H1 (cell line): ENCODE results near the gene LMAN1L. TPM values are rescaled to one million over a fixed set of nuclear protein-coding genes. Genes with fewer than 3 reads are reported as not detected.

Experiments
- CBX8 ChIP-seq: fragments of 300-800, 300-1000 bp; sonication (generic); IDR thresholded peaks from 2 replicates; pipeline ENCODE4 v1.7.1; 2016; ENCODE audit warnings: low read depth, low read length, borderline replicate concordance
- polyA plus RNA-seq, 7 experiments: library from polyadenylated mRNA; depleted of rRNA in 3 of 7; stranded (reverse) in 5 of 7; unstranded in 2 of 7; fragments of >200 nt in 5 of 7; fragments of 200-250 nt in 2 of 7; gene quantifications; 1 replicate in 5 of 7; 2 replicates in 1 of 7; 4 replicates in 1 of 7; pipeline versions ENCODE4 v1.2.1 to v1.2.3, GENCODE V29; 2011 to 2013; ENCODE audit warnings: missing spikeins in 2 of 7, mixed read lengths in 2 of 7
- total RNA-seq: library from RNA; stranded (reverse); fragmentation: NEBNext Ultra II Directional; extraction: Animal tissue kit (Norgen Biotek cat#: 25700); gene quantifications from 2 replicates; pipeline ENCODE4 v1.2.1, GENCODE V29; 2021

Gene LMAN1L
- total and polyA plus RNA-seq, 2 of the 8 experiments (the other 6 are each of a cell fraction or from before 2014, with no cell fraction given): not detected

- TF ChIP-seq CBX8: no peak
Observed at GRCh38 chr15:74838746-74839525, 26.3 kb downstream of the LMAN1L start (continued).
